Adipose tissue (tissue), 3 donors: ENCODE data around the gene TGFBR1. TPM values are rescaled to one million over a fixed set of nuclear protein-coding genes. Genes with fewer than 3 reads are reported as not detected.
"Not testable (repeated sequence)": the region's sequence is repeated elsewhere in the genome, so short reads cannot be mapped to it uniquely, and the experiment has no call there.

ENCODE experiments used
- H3K27ac ChIP-seq: one replicate; pipeline ENCODE4 v1.5.1; 2013; ENCODE audit warnings: low read depth, low read length
- WGBS, 3 donors: extraction: QIAGEN DNeasy Blood & Tissue Kit; methylation state at CpG; one replicate each; pipeline ENCODE4 v1.1.7; 2013; 5-methylcytosine and 5-hydroxymethylcytosine counted together
- polyA plus RNA-seq, 3 donors: library from polyadenylated mRNA; stranded (reverse); fragments of 200-250 nt; gene quantifications; one replicate each; pipeline ENCODE4 v1.2.3, GENCODE V29; 2013
- donor health status: healthy with polysubstance abuse.
- donor health status: Bipolar disorder and iron deficiency.
- donor health status: healthy.

TGFBR1 gene
- polyA plus RNA-seq, 3 donors, result 3.7 to 12.1 (median 9.4) TPM

DNA sequence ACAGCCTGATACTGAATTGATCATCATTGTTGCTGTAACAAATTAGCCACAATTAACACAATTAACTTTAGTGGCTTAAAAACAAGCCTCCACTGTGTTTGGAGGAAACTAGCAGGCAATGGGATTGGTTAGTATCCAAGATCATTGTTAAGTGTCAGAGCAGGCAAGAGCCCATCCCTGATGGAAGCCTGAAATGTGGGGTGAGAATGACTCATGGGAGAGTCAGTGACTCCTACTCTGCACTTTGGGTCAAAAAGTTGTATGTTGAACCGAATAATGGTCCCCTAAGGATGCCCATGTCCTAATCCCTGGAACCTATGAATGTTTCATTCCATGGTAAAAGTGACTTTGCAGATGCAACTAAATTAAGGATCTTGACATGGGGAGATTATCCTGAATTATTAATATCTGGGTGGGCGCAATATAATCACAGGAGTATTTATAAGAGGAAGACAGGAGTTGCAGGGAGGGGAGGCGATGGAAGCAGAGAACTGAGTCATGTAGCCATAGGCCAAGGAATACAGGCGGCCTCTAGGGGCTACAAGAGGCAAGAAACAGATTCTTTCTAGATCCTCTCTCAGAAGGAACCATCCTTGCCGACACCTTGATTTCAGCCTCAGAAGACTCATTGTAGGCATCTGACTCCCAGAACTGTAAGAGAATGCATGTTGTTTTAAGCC is 88.0 kb downstream of the TGFBR1 start:
- no peak overlapping the region for H3K27ac ChIP-seq
- WGBS, 3 donors, result 61 to 89% (median 73%) methylated on average over 5 of the region's 5 CpGs

DNA sequence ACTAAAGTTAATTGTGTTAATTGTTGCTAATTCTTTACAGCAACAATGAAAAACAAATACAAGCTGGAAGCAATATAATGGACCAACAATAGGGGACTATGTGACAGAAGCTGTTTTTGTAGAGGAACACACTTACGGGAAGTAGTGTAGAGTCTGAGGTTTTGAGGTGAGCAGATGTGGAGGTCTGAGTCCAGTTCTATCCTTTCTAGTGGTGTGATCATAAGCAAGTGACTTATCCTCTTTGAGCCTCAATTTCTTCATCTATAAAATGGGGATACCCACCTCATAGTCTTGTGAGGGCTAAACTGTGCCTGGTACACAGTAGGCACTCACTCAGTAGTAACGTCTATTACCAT is 88.5 kb downstream of the TGFBR1 start:
- 65 to 78% (median 65%) methylated on average over 2 of the region's 2 CpGs for WGBS, 3 donors
- no peak overlapping the region for H3K27ac ChIP-seq

DNA sequence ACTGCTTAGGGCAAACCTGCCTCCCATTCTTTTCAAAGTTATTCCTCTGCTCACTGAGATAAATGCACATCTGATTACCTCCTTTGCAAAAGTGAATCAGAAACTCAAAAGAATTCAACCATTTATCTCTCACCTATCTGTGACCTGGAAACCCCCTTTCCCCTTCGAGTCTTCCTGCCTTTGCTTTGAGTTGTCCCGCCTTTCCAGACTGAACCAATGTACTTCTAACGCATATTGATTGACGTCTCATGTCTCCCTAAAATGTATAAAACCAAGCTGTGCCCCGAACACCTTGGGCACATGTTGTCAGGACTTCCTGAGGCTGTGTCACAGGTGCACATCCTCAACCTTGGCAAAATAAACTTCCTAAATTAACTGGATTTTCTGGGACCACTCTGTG is 91.6 kb downstream of the TGFBR1 start:
- WGBS, 3 donors, result 84 to 86% (median 84%) methylated on average over 5 of the region's 5 CpGs
- not testable (repeated sequence) for H3K27ac ChIP-seq

DNA sequence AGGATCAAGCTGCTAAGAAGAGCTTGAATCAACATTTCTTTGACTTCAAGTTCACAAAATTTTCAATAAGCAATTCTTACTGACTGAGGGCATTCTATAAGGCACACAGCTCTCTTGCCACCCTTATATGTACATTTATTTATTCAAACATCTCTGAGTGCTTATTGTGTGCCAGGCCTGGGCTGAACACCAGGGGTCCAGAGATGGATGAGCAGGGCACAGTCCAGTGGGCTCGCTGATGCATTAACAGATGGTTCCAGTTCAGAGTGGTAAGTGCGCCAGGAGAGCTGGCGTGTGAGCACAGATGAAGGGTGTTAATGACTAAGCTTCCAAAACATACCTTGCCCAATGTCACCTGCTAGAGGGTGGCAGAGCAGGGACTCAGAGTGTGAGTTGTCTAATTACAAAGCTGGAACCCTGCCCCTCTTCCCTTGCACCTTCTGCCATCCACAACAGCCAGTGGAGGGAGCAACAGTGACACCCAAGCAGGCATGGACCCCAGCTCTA is 92.3 kb downstream of the TGFBR1 start:
- no peak overlapping the region for H3K27ac ChIP-seq
- 95 to 96% (median 95%) methylated on average over 3 of the region's 3 CpGs for WGBS, 3 donors

DNA sequence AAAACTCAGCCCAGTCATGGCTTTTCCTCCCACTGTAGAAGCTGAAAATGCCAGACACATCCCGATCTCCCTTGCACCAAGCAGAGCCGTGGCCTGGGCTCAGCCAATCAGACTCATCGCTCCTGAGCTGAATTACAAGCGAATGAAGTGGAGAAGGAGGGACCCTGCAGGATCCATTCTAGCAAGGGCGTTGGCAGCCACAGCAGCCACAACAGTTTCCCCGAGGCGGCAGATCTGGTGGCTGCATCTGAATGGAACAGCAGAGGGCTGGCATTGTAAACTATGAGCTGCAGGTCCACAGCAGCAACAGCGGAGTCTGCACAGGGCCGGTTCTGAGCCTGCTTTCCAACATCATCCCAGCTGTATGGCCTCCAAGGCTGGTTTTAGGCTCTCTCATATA is 93.1 kb downstream of the TGFBR1 start:
- 74 to 82% (median 78%) methylated on average over 9 of the region's 9 CpGs for WGBS, 3 donors
- H3K27ac ChIP-seq, result no peak overlapping the region

DNA sequence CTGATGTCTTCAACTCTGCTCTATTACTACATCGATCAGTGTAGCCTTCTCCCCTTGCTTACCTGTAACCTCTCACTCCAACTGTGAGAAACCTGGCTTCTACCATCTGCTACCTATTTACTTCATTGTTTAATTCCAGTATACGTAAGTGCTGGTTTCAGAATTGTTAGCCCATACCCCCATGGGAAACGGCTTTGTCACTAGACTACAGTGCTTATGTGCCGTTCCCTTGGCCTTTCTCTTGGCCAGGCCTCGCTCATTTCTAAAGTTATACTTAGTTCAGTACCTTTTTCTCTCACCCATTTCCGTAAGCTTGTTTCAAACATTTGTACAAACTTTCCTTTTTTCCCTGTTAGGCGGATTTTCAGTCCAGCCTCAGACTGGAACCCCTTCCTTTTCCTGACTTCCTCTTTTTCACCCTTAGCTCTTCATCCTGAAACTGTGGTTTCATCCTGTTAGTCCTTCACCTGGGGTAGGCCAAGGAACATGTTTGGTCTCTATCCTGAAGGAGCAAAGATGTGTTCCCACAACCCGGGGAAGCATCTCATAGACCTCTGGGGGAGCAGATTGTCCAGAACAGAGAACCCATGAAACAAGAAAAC is 95.1 kb downstream of the TGFBR1 start:
- no peak overlapping the region for H3K27ac ChIP-seq
- 86 to 89% (median 87%) methylated on average over 8 of the region's 8 CpGs for WGBS, 3 donors

DNA sequence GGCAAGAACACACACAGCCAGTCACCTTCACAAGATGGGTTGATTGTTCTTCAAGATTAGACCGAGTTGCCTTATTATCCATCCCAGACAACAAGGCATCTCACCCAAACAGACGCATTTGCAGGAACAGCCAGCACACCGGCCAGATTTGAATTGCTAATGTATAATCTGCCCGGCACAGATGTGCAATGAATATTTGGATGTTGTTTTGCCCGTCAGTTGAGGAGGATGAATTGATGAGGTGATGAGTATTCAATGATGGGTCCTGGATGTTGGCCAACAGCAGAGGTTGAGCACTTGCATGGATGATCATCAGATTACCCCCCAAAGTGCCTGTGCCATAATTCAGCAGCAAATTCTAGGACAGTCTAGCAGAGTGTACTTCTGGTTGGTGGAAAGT is 96.7 kb downstream of the TGFBR1 start:
- no peak overlapping the region for H3K27ac ChIP-seq
- 83 to 84% (median 83%) methylated on average over 5 of the region's 5 CpGs for WGBS, 3 donors

Other genes with a start within 250 kb of the TGFBR1 start
- gene COL15A1, start 161.2 kb upstream of the TGFBR1 start, polyA plus RNA-seq, result 10 to 100 TPM in 2 of 3 donors, 1 to 10 TPM in 1; 7.5 to 61.5 (median 13.5) TPM
- 10 to 100 TPM in 2 of 3 donors, 1 to 10 TPM in 1; 7.1 to 35.1 (median 24.2) TPM for gene ALG2, start 116.8 kb downstream of the TGFBR1 start, polyA plus RNA-seq
- gene SEC61B, start 117.2 kb downstream of the TGFBR1 start, polyA plus RNA-seq, result 100 to 1,000 TPM; 222 to 402 (median 378) TPM